Stimulated activated effector memory CD8-positive, alpha-beta T cell treated with anti-CD3 and anti-CD28 coated beads, Interleukin-12 subunit alpha, Interleukin-12 subunit beta, amount 100 ng/mL, for 72 hours (primary cell): ENCODE measurements around the gene SNRNP48.

Experiments
- ATAC-seq: fragments of 150-1000 bp; cut with Tn5 transposase; 2 replicates; pipeline ENCODE4 v1.10.0; 2021
- DNase-seq, 2 donors: peaks; one replicate each; pipeline ENCODE4 v3.0.0; 2021 to 2022; ENCODE audit warnings: low spot score in 2 of 2
- H3K27ac Mint-ChIP-seq: one replicate; pipeline ENCODE4 v1.8.0; 2022; ENCODE audit warnings: mild to moderate bottlenecking, mixed read lengths
- H3K36me3 Mint-ChIP-seq: one replicate; pipeline ENCODE4 v1.8.0; 2022; ENCODE audit warnings: mild to moderate bottlenecking, mixed read lengths
- H3K4me1 Mint-ChIP-seq: one replicate; pipeline ENCODE4 v1.8.0; 2022; ENCODE audit warnings: mixed read lengths
- H3K4me3 Mint-ChIP-seq: one replicate; pipeline ENCODE4 v1.8.0; 2022; ENCODE audit warnings: mild to moderate bottlenecking, mixed read lengths
- H3K9me3 Mint-ChIP-seq: one replicate; pipeline ENCODE4 v1.8.0; 2022; ENCODE audit warnings: mixed read lengths

Gene SNRNP48

DNA sequence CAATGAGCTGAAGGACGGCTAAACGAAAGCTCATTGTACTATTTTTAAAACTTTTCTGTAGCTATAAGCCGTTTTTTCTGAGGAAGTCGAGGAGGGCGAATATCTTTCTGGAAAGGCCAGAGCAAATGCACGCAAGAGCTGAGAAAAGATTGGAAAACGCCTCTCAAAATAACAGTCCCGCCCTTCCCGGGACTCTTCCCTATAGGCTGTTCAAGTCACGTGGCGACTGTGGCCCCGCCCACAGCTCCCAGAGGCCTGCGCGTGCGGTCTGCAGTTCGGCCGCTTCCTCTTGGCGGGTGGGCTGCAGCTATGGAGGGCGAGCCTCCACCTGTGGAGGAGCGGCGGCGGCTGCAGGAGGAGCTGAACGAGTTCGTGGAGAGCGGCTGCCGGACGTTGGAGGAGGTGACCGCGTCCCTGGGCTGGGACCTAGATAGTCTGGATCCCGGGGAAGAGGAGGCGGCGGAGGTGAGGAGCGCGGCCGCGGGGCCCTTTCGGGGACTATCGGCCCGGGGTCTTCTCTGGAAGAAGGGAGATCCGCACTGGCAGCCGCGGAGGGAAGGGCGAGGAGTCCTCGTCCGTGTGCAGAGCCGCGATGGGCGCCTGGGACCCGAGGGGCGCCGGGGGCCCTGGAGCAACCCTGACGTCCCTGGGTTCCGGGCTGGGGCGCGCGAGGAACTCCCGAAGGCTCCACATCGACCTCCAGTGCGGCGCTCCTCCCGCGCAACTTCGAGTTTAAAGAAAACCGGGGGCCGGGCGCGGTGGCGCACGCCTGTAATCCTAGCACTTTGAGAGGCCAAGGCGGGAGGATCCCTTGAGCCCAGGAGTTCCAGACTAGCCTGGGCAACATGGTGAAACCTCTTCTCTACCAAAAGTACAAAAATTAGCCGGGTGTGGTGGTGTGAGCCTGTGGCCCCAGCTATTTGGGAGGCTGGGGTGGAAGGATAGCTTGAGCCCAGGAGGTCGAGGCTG is at the start of gene SNRNP48:
TSS of gene SNRNP48 (plus strand) at position 250 of the 969 bp plus-strand sequence. CDS start at position 310, 60 bp downstream.
- H3K4me1 Mint-ChIP-seq = peaks cover 43% of the 10 kb centered on the region
- ATAC-seq (peak; percentile 99), DNase-seq (peak; percentile 83 to 95)
- H3K27ac Mint-ChIP-seq = peak within 1 kb of the TSS; percentile 98
- peak within 1 kb of the TSS; percentile 99 for H3K4me3 Mint-ChIP-seq
- H3K9me3 Mint-ChIP-seq = no peaks in the 10 kb centered on the region
- peaks cover 25% of the 10 kb centered on the region for H3K36me3 Mint-ChIP-seq

DNA sequence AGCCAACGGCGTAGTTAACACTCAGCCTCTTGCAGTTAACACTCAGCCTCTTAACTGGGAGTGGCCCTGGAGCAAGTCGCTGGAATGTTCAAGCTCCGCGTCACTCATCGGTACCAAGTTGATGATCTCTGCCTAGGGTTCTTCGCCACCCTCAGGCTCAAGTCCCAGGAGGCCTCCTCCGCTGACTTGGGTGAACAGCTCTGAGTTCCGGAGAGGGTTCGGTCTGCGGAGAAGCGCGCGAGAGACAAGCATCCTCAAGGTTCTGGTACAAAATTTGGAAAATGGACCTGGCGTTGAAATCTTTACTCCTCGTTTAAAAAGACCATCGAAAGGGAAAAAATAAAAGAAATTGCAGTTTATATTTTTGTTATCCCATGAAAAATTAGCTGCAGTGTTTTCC is 49.4 kb upstream of the SNRNP48 start:
- DNase-seq (no peak), ATAC-seq (no peak)
- Mint-ChIP-seq H3K27ac (no peak overlapping the region), H3K36me3 (no peaks in the 10 kb centered on the region), H3K9me3 (no peaks in the 10 kb centered on the region), H3K4me3 (peak overlapping the region; percentile 66), H3K4me1 (no peaks in the 10 kb centered on the region)

- H3K27ac Mint-ChIP-seq = no peak within 1 kb of the TSS
Measured at GRCh38 chr6:7541175-7542064, 48.6 kb upstream of the SNRNP48 start, which contains the start of gene DSP. DSP (plus strand) TSS chr6:7541671; CDS start chr6:7541916, 245 bp downstream.

GRCh38 chr6:7542065-7542873 is 47.7 kb upstream of the SNRNP48 start:
- H3K4me3 Mint-ChIP-seq = peak overlapping the region; percentile 66
- no peak for DNase-seq
- no peaks in the 10 kb centered on the region for H3K36me3 Mint-ChIP-seq
- H3K4me1 Mint-ChIP-seq = no peaks in the 10 kb centered on the region
- peak; percentile 39 for ATAC-seq
- no peak overlapping the region for H3K27ac Mint-ChIP-seq
- no peaks in the 10 kb centered on the region for H3K9me3 Mint-ChIP-seq

More at GRCh38 chr6:7541175-7542064, 48.6 kb upstream of the SNRNP48 start, which contains the start of gene DSP:
- DNase-seq = peak in 1 of 2 donors; percentile 60
- Mint-ChIP-seq H3K9me3 (no peaks in the 10 kb centered on the region), H3K4me1 (no peaks in the 10 kb centered on the region), H3K36me3 (no peaks in the 10 kb centered on the region), H3K4me3 (peak within 1 kb of the TSS; percentile 66)
- ATAC-seq = peak; percentile 65

DNA sequence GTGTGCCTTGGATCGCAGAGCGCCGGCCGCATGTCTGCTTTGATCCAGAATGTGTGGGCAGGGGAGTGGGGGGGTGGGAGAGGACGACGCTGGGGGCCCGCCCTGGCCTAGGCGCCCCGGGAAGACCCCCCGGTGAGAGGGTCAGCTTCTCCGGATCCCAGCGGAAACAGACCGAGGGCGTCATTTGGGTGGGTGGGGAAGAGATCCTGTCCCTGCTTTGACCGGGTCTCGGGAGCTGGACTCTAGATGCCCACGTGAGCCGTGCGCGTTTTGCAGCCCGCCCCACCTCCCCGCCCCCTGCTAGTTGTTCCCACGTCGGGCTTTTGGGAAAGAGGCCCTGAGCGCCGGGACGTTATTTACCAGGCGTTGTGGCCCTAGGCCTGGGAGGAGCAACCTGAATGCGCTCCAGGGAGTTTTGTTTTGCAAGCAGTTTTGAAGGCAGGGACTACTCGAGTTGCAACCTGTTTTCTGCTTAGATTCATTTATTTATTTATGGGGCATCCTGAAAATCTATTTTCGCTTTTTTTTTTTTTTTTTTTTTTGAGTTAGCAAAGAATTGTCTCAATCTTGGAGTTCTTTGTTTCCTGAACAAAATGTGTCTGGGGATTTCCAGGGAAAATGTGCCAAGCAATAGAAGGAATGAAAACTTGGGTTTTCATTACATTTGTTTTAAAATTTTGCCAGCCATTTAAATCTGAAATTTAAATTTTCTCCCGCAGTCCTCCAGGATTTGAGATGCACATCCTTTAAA is 46.9 kb upstream of the SNRNP48 start:
- Mint-ChIP-seq H3K4me1 (no peaks in the 10 kb centered on the region), H3K9me3 (no peaks in the 10 kb centered on the region), H3K27ac (no peak overlapping the region), H3K36me3 (no peaks in the 10 kb centered on the region), H3K4me3 (peak overlapping the region; percentile 66)
- DNase-seq (no peak), ATAC-seq (no peak)

- H3K4me1 Mint-ChIP-seq = no peaks in the 10 kb centered on the region
- H3K27ac Mint-ChIP-seq = no peak overlapping the region
- no peak for DNase-seq
Measured at GRCh38 chr6:7543789-7544424, 46.1 kb upstream of the SNRNP48 start.

GRCh38 chr6:7544597-7544996 is 45.4 kb upstream of the SNRNP48 start:
- no peak overlapping the region for H3K27ac Mint-ChIP-seq
- H3K36me3 Mint-ChIP-seq = no peaks in the 10 kb centered on the region
- no peaks in the 10 kb centered on the region for H3K9me3 Mint-ChIP-seq
- H3K4me3 Mint-ChIP-seq = no peak overlapping the region
- no peak for DNase-seq
- H3K4me1 Mint-ChIP-seq = no peaks in the 10 kb centered on the region
- ATAC-seq = no peak

More at GRCh38 chr6:7543789-7544424, 46.1 kb upstream of the SNRNP48 start:
- no peaks in the 10 kb centered on the region for H3K9me3 Mint-ChIP-seq
- no peaks in the 10 kb centered on the region for H3K36me3 Mint-ChIP-seq
- ATAC-seq = no peak
- no peak overlapping the region for H3K4me3 Mint-ChIP-seq

DNA sequence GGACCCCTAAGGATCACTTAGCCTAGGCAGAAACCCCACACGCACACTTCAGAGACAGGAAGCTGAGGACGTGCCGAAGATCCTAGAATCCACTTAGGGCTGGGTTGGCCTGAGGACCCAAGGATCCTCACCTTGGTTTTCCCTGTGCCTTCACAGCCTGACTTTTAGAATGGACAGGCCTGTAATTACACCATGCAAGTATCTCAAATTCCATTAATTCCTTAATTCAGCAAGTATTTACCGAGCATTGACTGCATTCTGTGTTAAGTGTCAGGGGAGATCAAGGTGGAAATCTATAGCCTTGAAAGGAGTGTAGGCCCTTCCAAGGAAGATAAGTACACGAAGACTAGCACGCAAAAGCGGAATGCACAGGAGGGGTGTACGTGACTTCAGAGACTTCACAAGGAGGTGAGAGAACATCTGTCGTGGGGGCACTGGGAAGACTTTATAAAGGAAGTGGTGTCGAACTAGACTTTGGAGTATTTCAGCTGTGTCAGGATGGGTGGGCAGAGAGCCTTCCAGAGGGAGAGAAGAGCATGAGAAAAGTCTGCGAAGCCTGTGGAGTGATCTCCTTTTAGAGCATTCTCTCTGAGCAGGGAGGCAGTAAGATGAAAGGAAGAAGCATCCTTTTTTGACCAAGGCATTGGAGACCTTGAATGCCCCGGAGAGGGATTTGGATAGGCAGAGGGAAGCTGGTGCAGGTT is 44.5 kb upstream of the SNRNP48 start:
- Mint-ChIP-seq H3K4me3 (no peak overlapping the region), H3K27ac (no peak overlapping the region), H3K36me3 (no peaks in the 10 kb centered on the region), H3K9me3 (no peaks in the 10 kb centered on the region), H3K4me1 (no peaks in the 10 kb centered on the region)
- DNase-seq = no peak
- ATAC-seq = no peak

DNA sequence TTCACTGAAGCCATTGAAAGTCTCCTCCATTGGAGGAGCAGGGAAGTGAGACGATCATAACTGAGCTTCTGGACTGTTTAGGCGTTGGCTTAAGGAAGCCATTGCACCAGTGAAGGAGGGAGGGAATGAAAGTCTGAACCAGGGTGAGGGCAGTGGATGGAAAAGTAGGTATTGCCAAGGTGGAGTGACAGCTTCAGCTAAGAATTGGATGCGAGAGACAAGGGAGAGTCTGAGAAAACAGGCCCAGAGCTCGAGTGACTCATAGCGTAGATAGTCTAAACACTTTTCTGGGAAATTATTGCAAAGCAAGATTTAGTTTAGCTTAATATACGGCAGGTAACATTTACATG is 44.0 kb upstream of the SNRNP48 start:
- no peak overlapping the region for H3K27ac Mint-ChIP-seq
- no peak overlapping the region for H3K4me3 Mint-ChIP-seq
- H3K36me3 Mint-ChIP-seq = no peaks in the 10 kb centered on the region
- DNase-seq = no peak
- H3K9me3 Mint-ChIP-seq = no peaks in the 10 kb centered on the region
- H3K4me1 Mint-ChIP-seq = no peaks in the 10 kb centered on the region
- no peak for ATAC-seq

GRCh38 chr6:7546383-7546782 is 43.6 kb upstream of the SNRNP48 start:
- Mint-ChIP-seq H3K27ac (no peak overlapping the region), H3K36me3 (no peaks in the 10 kb centered on the region), H3K4me3 (no peak overlapping the region), H3K4me1 (no peaks in the 10 kb centered on the region), H3K9me3 (no peaks in the 10 kb centered on the region)
- DNase-seq = no peak
- no peak for ATAC-seq

DNA sequence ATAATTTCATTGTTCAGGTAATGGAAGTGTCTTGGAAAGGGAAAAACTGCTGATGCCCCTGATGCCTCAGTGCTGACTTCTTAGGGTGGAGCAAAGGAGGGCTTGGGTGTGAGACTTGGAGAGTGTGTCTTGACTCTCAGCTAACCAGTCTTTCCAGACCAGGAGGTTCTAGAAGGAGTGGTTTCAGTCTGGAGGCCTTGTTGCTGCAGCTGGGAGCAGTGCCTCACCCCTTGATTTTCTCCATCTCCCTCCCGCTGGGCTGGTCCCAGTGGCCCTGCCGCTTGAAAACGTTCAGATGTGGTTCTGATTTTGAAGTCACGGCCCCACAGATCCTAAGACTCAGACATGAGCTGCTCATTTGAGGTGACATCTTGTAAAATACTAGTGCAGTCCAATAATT is 43.1 kb upstream of the SNRNP48 start:
- Mint-ChIP-seq H3K9me3 (no peaks in the 10 kb centered on the region), H3K4me1 (no peaks in the 10 kb centered on the region), H3K36me3 (no peaks in the 10 kb centered on the region), H3K4me3 (no peak overlapping the region), H3K27ac (no peak overlapping the region)
- no peak for DNase-seq
- no peak for ATAC-seq

DNA sequence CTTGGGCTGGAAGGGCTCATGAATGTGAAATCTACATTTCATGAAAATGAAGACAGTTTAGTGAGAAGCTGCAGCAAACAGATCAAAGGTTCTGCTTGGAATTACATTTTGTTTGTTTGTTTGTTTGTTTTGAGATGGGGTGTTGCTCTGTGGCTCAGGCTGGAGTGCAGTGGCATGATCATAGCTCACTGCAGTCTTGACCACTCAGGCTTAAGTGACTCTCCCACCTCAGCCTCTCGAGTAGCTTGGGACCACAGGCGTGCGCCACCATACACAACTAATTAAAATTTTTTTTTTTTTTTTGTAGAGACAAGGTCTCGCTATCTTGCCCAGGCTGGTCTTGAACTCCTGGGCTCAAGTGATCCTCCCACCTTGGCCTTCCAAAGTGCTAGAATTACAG is 42.7 kb upstream of the SNRNP48 start:
- H3K4me1 Mint-ChIP-seq = no peaks in the 10 kb centered on the region
- H3K4me3 Mint-ChIP-seq = no peak overlapping the region
- ATAC-seq = no peak
- H3K36me3 Mint-ChIP-seq = no peaks in the 10 kb centered on the region
- no peak for DNase-seq
- no peaks in the 10 kb centered on the region for H3K9me3 Mint-ChIP-seq
- H3K27ac Mint-ChIP-seq = no peak overlapping the region

DNA sequence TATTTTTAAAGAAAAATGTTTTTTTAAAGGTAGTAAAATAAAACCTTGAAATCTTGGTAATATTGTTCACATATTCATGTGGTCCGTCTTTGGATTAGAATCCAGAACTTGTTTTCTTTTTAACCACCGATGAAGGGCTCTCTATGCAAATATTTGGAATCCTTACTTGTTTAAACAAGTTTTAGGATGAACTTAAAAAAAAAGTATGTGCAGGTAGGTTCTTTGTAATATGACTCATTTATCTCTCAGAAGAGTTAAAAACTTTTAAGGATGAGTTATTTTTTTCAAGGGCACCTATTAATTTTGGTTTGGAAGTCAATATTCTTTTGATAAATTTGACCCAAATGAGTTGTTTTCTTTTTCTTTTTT is 39.6 kb upstream of the SNRNP48 start:
- no peak for DNase-seq
- H3K36me3 Mint-ChIP-seq = no peaks in the 10 kb centered on the region
- no peak overlapping the region for H3K27ac Mint-ChIP-seq
- no peak overlapping the region for H3K4me3 Mint-ChIP-seq
- H3K4me1 Mint-ChIP-seq = no peaks in the 10 kb centered on the region
- ATAC-seq = no peak
- no peaks in the 10 kb centered on the region for H3K9me3 Mint-ChIP-seq
